HCT116 (cell line): ENCODE results near the gene IL36G.

Experiments used
- EGR1 ChIP-seq: IDR thresholded peaks from 2 replicates; pipeline ENCODE4 v1.6.1; 2012; ENCODE audit warnings: low read depth
- POLR2A ChIP-seq: IDR thresholded peaks from 2 replicates; pipeline ENCODE4 v1.7.0; 2011; ENCODE audit warnings: borderline replicate concordance; ENCODE audit not compliant: insufficient read depth, insufficient read length; ENCODE audit errors: extremely low read depth
- POLR2AphosphoS5 ChIP-seq: IDR thresholded peaks from 2 replicates; pipeline ENCODE4 v1.6.1; 2011; ENCODE audit warnings: mild to moderate bottlenecking, low read depth, low read length, moderate library complexity
- RAD21 ChIP-seq: IDR thresholded peaks from 2 replicates; pipeline ENCODE4 v1.6.1; 2012; ENCODE audit warnings: low read depth, mild to moderate bottlenecking
- SIN3A ChIP-seq: IDR thresholded peaks from 2 replicates; pipeline ENCODE4 v1.6.1; 2012; ENCODE audit warnings: low read depth
- TF ChIP-seq, protein P1 (sequence below): IDR thresholded peaks from 2 replicates; pipeline ENCODE4 v1.6.1; 2012
- TF ChIP-seq, protein P2 (sequence below): IDR thresholded peaks from 2 replicates; pipeline ENCODE4 v1.6.1; 2012; ENCODE audit warnings: low read depth
- TF ChIP-seq, protein P3 (sequence below), 3 experiments: fragments of 200-600 bp in 1 of 3; sonication (generic) in 1 of 3; IDR thresholded peaks in 2 of 3; conservative IDR thresholded peaks in 1 of 3; 2 replicates each; pipeline ENCODE4 v1.5.1; 2012 to 2017; ENCODE audit warnings: low read depth in 2 of 3, low read length in 2 of 3, antibody characterized with exemption in 1 of 3, borderline replicate concordance in 1 of 3, control low read depth in 1 of 3, mild to moderate bottlenecking in 1 of 3, mixed read lengths in 1 of 3, mixed run types in 1 of 3, moderate library complexity in 1 of 3; ENCODE audit not compliant: insufficient read depth in 1 of 3

DNA sequence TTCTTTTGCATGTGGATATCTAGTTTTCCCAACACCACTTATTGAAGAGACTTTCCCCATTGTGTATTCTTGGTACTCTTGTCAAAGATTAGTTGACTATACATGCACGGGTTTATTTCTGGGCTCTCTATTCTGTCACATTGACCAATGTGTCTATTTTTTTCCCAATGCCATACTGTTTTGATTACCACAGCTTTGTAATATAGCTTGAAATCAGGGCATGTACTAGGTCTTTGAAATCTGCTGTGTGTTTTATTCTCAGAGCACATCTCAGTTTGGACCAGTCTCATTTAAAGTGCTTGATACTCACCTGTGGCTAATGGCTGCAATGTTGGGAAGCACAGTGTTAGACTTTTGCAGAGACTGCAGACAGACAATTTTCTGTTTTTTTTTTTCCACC lies 32.8 kb upstream of the IL36G start:
- TF ChIP-seq POLR2AphosphoS5 (no peak), RAD21 (no peak), EGR1 (no peak), SIN3A (no peak), POLR2A (no peak)
- TF ChIP-seq, protein P1, sequence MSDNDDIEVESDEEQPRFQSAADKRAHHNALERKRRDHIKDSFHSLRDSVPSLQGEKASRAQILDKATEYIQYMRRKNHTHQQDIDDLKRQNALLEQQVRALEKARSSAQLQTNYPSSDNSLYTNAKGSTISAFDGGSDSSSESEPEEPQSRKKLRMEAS: no peak
- TF ChIP-seq, protein P2, sequence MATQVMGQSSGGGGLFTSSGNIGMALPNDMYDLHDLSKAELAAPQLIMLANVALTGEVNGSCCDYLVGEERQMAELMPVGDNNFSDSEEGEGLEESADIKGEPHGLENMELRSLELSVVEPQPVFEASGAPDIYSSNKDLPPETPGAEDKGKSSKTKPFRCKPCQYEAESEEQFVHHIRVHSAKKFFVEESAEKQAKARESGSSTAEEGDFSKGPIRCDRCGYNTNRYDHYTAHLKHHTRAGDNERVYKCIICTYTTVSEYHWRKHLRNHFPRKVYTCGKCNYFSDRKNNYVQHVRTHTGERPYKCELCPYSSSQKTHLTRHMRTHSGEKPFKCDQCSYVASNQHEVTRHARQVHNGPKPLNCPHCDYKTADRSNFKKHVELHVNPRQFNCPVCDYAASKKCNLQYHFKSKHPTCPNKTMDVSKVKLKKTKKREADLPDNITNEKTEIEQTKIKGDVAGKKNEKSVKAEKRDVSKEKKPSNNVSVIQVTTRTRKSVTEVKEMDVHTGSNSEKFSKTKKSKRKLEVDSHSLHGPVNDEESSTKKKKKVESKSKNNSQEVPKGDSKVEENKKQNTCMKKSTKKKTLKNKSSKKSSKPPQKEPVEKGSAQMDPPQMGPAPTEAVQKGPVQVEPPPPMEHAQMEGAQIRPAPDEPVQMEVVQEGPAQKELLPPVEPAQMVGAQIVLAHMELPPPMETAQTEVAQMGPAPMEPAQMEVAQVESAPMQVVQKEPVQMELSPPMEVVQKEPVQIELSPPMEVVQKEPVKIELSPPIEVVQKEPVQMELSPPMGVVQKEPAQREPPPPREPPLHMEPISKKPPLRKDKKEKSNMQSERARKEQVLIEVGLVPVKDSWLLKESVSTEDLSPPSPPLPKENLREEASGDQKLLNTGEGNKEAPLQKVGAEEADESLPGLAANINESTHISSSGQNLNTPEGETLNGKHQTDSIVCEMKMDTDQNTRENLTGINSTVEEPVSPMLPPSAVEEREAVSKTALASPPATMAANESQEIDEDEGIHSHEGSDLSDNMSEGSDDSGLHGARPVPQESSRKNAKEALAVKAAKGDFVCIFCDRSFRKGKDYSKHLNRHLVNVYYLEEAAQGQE: no peak
- TF ChIP-seq, protein P3, sequence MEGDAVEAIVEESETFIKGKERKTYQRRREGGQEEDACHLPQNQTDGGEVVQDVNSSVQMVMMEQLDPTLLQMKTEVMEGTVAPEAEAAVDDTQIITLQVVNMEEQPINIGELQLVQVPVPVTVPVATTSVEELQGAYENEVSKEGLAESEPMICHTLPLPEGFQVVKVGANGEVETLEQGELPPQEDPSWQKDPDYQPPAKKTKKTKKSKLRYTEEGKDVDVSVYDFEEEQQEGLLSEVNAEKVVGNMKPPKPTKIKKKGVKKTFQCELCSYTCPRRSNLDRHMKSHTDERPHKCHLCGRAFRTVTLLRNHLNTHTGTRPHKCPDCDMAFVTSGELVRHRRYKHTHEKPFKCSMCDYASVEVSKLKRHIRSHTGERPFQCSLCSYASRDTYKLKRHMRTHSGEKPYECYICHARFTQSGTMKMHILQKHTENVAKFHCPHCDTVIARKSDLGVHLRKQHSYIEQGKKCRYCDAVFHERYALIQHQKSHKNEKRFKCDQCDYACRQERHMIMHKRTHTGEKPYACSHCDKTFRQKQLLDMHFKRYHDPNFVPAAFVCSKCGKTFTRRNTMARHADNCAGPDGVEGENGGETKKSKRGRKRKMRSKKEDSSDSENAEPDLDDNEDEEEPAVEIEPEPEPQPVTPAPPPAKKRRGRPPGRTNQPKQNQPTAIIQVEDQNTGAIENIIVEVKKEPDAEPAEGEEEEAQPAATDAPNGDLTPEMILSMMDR (IDR thresholded peaks at IDR 0.05 in 2 of 3, conservative IDR thresholded peaks at IDR 0.05 in 1 of 3; ENCODE audit: borderline replicate concordance in 1 of 3, insufficient read depth in 1 of 3, low read depth in 2 of 3, low read length in 2 of 3): no peak
